Activated CD4-positive, alpha-beta memory T cell treated with anti-CD3 and anti-CD28 coated beads, Interleukin-2, amount 10 ng/mL, durations not matched to agents 7 days and 5 days (primary cell): ENCODE results near the gene ADAMTS17. TPM values are rescaled to one million over a fixed set of nuclear protein-coding genes. Genes with fewer than 3 reads are reported as not detected.

ENCODE experiments used
- CTCF ChIA-PET: fragments of 350-600 bp; sonication (Branson Sonifier 250); formaldehyde crosslinking; loops from one replicate; lab custom pipeline; 2021; ENCODE audit warnings: antibody characterized with exemption, inconsistent platforms; lab: Charles Lee
- POLR2A ChIA-PET: fragments of 350-600 bp; sonication (Branson Sonifier 250); formaldehyde crosslinking; loops from one replicate; lab custom pipeline; 2021; ENCODE audit warnings: antibody characterized with exemption; lab: Charles Lee
- DNase-seq: peaks from one replicate; pipeline ENCODE4 v3.0.0-alpha.2; 2020
- H3K27ac Mint-ChIP-seq: one replicate; pipeline ENCODE4 v1.8.0; 2021; ENCODE audit warnings: mild to moderate bottlenecking, mixed read lengths
- H3K27me3 Mint-ChIP-seq: one replicate; pipeline ENCODE4 v1.8.0; 2021; ENCODE audit warnings: mixed read lengths
- H3K36me3 Mint-ChIP-seq: one replicate; pipeline ENCODE4 v1.8.0; 2021; ENCODE audit warnings: low read depth, mixed read lengths
- H3K4me1 Mint-ChIP-seq: one replicate; pipeline ENCODE4 v1.8.0; 2021; ENCODE audit warnings: mixed read lengths
- H3K4me3 Mint-ChIP-seq: one replicate; pipeline ENCODE4 v1.8.0; 2021; ENCODE audit warnings: mild to moderate bottlenecking, mixed read lengths
- H3K9me3 Mint-ChIP-seq: one replicate; pipeline ENCODE4 v1.8.0; 2021; ENCODE audit warnings: mixed read lengths
- total RNA-seq, 2 experiments: library from RNA; stranded (reverse); gene quantifications; one replicate each; pipeline ENCODE4 v1.2.3, GENCODE V29; 2021

Gene ADAMTS17
- total RNA-seq, 2 experiments from 2014 or later: 0.38 to 0.68 TPM

DNA sequence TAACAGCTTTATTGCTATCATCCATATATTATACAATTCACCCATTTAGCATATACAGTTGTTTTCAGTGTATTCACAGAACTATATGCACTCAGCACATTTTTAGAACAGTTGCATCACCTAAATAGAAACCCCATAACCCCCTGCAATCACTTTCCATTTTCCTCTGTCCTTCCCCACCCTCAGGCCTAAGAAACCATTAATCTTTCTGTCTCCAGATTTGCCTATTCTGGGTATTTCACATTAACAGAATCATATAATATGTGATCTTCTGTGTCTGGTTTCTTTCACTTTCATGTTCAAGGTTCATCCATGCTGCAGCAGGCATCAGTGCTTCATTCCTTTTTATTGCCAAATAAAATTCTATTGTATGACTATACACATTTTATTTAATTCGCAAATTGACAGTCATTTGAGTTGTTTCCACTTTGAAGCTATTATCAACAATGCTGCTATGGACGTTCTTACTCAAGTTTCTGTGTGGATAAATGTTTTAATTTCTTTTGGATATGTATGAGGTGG lies 39.8 kb downstream of the ADAMTS17 start:
- no peaks in the 10 kb centered on the region for H3K4me1 Mint-ChIP-seq
- H3K36me3 Mint-ChIP-seq: no peaks in the 10 kb centered on the region
- H3K9me3 Mint-ChIP-seq: peaks cover 10% of the 10 kb centered on the region
- CTCF ChIA-PET: no interaction called here
- DNase-seq: no peak
- no peak overlapping the region for H3K4me3 Mint-ChIP-seq
- no peak overlapping the region for H3K27ac Mint-ChIP-seq
- POLR2A ChIA-PET: no interaction called here
- no peaks in the 10 kb centered on the region for H3K27me3 Mint-ChIP-seq

DNA sequence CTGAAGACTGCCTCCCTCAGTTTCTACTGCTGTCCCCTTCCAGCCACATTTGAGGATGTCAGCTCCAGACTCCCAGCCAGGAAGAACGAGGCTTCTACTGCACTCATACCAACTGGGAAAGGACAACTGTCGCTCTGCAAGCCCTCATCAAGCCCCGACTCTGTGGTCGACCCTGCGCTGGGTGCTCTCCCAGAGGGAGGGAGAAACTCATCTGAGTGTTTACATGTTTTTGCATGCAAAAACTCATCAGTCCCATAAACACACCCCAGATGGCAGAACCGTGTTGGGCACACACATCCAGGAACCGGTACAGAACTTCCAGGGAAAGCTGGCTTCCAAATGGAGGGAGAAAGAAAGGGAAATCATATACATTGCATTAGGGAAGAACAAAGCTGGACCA lies 43.5 kb downstream of the ADAMTS17 start:
- Mint-ChIP-seq H3K36me3 (no peaks in the 10 kb centered on the region), H3K4me3 (no peak overlapping the region), H3K4me1 (no peaks in the 10 kb centered on the region), H3K9me3 (peaks cover 8% of the 10 kb centered on the region), H3K27me3 (no peaks in the 10 kb centered on the region), H3K27ac (no peak overlapping the region)
- ChIA-PET CTCF (no interaction called here), POLR2A (no interaction called here)
- DNase-seq: no peak

DNA sequence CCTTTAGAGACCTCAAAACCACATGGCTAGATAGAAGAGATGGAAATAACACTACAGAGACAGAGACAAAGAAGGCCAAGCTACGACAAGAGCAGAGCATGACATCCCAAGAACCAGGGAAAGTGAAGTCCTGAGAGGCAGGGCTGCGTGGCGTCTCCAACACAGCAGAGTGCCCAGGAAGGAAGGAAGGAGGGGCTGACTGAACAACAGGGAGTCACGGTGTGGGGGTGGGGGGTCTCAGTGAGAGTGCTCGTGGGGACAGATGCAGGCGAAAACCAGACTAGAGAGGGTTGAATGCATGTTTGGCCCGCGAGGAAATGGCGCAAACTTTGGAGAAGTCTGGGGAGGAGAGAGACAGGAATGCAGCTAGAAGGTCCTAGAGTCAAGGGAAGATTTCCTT lies 44.0 kb downstream of the ADAMTS17 start:
- ChIA-PET CTCF (no interaction called here), POLR2A (no interaction called here)

DNA sequence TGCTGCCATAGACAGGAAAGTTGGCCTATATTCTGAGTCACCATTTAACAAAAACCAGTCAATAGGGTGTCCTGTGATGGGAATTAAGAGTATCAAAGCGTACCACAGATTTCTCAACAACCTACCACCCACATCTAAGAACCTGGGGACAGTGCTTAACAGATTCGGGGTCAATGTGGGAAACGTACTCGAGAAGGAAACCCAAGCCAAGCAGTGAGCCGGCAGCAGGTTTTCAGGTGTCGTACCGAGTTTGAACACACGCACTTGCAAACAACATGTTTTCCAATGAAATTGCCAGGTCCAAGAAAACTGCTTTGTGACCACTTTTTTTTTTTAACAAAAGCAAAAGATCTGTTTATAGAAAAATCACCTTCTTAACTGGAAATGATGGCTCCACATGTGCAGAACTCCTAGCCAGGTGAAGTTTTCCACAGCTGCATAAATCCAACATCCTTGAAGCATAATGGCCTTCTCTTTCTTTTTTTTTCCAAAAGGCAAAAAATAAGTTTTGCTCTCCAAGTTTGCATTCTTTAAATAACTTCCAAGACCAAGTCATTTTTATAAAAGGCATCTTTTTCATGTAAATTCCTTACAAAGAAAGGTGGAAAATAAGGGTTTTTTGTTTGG lies 45.7 kb downstream of the ADAMTS17 start:
- no peak for DNase-seq

More for the DNA sequence above, 44.0 kb downstream of the ADAMTS17 start:
- H3K27me3 Mint-ChIP-seq: no peaks in the 10 kb centered on the region
- H3K36me3 Mint-ChIP-seq: no peaks in the 10 kb centered on the region
- peaks cover 8% of the 10 kb centered on the region for H3K9me3 Mint-ChIP-seq
- no peak overlapping the region for H3K27ac Mint-ChIP-seq
- DNase-seq: no peak
- H3K4me1 Mint-ChIP-seq: no peaks in the 10 kb centered on the region
- no peak overlapping the region for H3K4me3 Mint-ChIP-seq

DNA sequence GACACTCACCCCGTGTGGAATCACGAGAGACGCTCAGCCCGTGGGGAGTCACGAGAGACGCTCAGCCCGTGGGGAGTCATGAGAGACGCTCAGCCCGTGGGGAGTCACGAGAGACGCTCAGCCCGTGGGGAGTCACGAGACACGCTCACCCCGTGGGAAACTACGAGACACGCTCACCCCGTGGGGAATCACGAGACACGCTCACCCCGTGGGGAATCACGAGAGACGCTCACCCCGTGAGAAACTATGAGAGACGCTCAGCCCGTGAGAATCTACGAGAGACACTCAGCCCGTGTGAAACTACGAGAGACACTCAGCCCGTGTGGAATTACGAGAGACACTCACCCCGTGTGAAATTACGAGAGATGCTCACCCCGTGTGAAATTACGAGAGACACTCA lies 49.8 kb downstream of the ADAMTS17 start:
- H3K4me3 Mint-ChIP-seq: no peak overlapping the region
- H3K27me3 Mint-ChIP-seq: no peaks in the 10 kb centered on the region
- H3K9me3 Mint-ChIP-seq: peaks cover 10% of the 10 kb centered on the region
- H3K36me3 Mint-ChIP-seq: no peaks in the 10 kb centered on the region
- DNase-seq: no peak
- H3K4me1 Mint-ChIP-seq: no peaks in the 10 kb centered on the region
- no peak overlapping the region for H3K27ac Mint-ChIP-seq
- ChIA-PET CTCF (no interaction called here), POLR2A (no interaction called here)

More for the DNA sequence above, 45.7 kb downstream of the ADAMTS17 start:
- ChIA-PET CTCF (no interaction called here), POLR2A (no interaction called here)
- H3K4me1 Mint-ChIP-seq: no peaks in the 10 kb centered on the region
- peaks cover 10% of the 10 kb centered on the region for H3K9me3 Mint-ChIP-seq
- no peak overlapping the region for H3K27ac Mint-ChIP-seq
- H3K36me3 Mint-ChIP-seq: no peaks in the 10 kb centered on the region
- no peaks in the 10 kb centered on the region for H3K27me3 Mint-ChIP-seq
- no peak overlapping the region for H3K4me3 Mint-ChIP-seq

DNA sequence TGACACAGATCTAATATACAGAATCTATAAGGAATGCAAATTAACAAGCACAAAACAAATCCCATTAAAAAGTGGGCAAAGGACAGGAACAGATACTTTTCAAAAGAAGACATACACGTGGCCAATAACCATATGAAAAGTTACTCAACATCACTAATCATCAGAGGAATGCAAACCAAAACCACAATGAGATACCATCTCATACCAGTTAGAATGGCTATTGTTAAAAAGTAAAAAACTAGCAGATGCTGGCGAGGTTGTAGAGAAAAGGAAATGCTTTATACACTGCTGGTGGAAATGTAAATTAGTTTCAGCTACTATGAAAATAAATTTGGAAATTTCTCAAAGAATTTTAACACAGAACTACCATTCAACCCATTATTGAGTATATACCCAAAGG lies 50.7 kb downstream of the ADAMTS17 start:
- ChIA-PET POLR2A (no interaction called here), CTCF (no interaction called here)
- Mint-ChIP-seq H3K4me1 (no peaks in the 10 kb centered on the region), H3K36me3 (no peaks in the 10 kb centered on the region), H3K4me3 (no peak overlapping the region), H3K27ac (no peak overlapping the region), H3K27me3 (no peaks in the 10 kb centered on the region), H3K9me3 (peaks cover 10% of the 10 kb centered on the region)
- DNase-seq: no peak

DNA sequence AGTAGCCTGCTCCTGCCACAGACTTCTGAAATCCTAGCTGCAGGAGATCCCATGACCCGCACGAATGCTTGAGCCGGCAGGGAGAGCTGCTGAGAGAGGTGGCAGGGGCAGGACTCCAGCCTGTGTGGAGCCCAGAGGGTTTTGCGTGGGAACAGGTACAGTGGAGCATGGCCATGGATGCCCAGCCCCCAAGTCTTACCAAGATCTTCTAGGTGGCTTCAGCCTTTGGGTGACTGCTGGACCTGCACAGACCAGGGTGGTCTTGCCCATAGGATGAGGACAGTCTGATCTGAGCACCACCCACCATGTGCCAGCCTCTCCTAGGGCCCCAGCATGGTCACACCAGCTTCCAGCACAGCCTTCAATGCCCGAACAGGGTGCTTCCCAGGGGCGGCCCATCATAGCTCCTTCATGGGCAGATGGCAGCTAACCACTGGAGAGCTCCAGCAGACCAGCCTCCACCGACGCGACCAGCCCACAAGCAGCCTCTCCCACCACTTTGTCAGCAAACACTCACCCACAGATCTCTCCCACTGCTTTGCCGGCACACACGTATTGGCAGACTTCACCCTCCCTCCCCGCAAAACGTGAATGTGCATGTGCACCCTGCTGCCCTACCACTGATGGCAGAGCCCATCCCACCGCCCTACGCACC lies 56.0 kb downstream of the ADAMTS17 start:
- no peak overlapping the region for H3K27ac Mint-ChIP-seq
- ChIA-PET POLR2A (no interaction called here), CTCF (no interaction called here)
- no peaks in the 10 kb centered on the region for H3K4me1 Mint-ChIP-seq
- no peaks in the 10 kb centered on the region for H3K36me3 Mint-ChIP-seq
- no peak for DNase-seq
- peaks cover 3% of the 10 kb centered on the region for H3K9me3 Mint-ChIP-seq
- no peaks in the 10 kb centered on the region for H3K27me3 Mint-ChIP-seq
- no peak overlapping the region for H3K4me3 Mint-ChIP-seq

DNA sequence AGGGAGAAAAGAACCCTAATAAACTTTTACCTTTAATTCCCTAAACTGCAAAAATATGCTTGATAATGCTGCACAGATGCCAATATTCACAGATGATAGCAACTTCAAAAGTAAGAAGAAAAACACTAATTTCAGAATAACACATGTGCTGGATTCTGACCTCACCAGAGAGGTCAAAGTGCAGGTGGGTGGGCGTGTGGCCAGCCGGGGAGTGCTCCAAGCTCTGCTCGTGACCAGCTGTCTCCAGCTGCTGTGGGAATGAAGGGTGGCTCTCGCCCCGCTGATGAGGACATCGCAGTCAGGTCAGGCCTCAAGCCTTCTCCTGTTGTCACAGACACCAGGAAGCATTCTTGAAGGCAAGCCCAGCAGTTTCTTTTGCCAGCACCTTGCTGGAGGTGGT lies 57.1 kb downstream of the ADAMTS17 start:
- Mint-ChIP-seq H3K27me3 (no peaks in the 10 kb centered on the region), H3K4me3 (no peak overlapping the region), H3K36me3 (no peaks in the 10 kb centered on the region), H3K27ac (no peak overlapping the region), H3K4me1 (no peaks in the 10 kb centered on the region), H3K9me3 (peaks cover 3% of the 10 kb centered on the region)
- ChIA-PET CTCF (no interaction called here), POLR2A (no interaction called here)
- DNase-seq: no peak

DNA sequence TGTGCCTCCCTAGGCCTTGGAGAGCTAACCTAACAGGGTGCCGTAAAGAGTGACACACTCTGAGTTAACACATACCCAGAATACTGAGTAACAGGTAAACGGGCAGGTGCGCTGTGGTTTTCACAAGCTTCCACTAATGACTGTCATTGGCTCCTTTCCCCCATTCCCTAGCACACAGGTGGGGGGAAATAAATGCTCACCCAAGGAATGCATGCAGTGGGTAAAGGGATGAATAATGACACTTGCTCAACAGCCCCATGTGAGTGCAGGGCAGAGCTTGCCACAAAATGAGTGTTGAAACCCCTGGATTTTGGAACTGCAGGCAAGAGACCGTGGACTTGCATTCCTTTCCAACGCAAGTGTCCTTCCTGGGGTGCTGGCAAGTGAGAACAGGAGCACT lies 57.6 kb downstream of the ADAMTS17 start:
- DNase-seq: no peak
- POLR2A ChIA-PET: no interaction called here
- peaks cover 3% of the 10 kb centered on the region for H3K9me3 Mint-ChIP-seq
- CTCF ChIA-PET: no interaction called here
- H3K36me3 Mint-ChIP-seq: no peaks in the 10 kb centered on the region
- no peaks in the 10 kb centered on the region for H3K27me3 Mint-ChIP-seq
- H3K4me3 Mint-ChIP-seq: no peak overlapping the region
- H3K4me1 Mint-ChIP-seq: no peaks in the 10 kb centered on the region
- H3K27ac Mint-ChIP-seq: no peak overlapping the region

DNA sequence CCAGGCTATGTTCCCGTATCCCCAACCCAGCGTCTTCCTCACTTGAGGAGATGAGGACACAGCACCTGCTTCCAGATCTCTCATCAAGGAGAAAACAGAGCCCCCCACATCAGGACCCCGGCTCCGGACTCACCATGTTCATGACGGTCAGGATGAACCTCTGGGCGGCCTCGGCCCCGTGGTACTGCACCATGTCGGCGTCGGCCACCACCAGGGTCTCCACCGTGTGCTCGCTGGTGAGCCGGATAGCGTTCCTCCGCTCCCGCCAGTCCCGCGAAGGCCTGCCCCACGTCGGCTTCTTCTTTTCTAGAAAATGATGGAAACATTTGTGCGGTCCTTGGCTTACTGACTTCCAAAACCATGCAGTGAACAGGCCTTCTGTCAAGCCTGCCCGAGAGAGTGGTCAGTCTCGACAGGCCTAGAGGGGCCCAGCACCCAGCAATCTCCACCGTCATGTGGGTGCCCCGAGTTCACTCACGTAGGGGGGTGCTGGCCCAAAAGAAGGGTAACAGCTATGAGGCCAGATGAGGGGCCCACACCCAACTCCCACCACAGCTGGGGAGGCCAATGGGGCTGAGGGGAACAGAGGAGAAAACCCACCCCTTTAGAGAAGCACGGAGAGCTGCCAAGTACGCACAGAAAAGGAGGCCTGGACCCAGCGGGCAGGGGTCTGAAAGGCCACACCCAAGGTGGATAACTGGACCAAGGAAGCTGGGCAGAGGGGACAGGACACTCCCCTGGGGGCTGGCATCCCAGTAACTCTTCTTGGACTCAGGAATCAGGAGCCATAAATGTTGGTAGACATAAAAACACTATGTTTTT lies 60.5 kb downstream of the ADAMTS17 start:
- ChIA-PET CTCF (no interaction called here), POLR2A (no interaction called here)
- DNase-seq: no peak
- Mint-ChIP-seq H3K9me3 (no peaks in the 10 kb centered on the region), H3K4me3 (no peak overlapping the region), H3K4me1 (no peaks in the 10 kb centered on the region), H3K36me3 (no peaks in the 10 kb centered on the region), H3K27me3 (no peaks in the 10 kb centered on the region), H3K27ac (no peak overlapping the region)

DNA sequence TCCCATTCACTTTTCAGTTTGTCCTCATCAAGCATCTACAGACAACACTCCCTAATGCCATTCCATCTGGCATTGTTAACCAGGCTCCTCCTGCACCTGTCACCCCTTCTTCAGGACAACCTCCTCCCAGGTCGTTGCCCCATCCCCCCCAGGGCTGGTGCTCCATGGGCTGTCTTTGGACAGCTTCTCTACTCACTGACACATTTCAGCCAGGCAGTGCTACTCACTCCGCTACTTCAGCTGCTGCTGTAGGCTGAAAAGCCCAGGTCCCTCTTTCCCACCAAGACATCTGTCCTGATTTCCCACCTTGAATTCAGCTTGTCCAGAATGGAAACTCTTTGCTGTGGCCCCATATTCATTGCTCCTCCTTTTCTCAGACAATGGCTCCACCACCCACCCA lies 61.9 kb downstream of the ADAMTS17 start:
- ChIA-PET CTCF (no interaction called here), POLR2A (no interaction called here)
- Mint-ChIP-seq H3K27me3 (no peaks in the 10 kb centered on the region), H3K9me3 (no peaks in the 10 kb centered on the region), H3K4me3 (no peak overlapping the region), H3K27ac (no peak overlapping the region), H3K4me1 (no peaks in the 10 kb centered on the region), H3K36me3 (no peaks in the 10 kb centered on the region)
- no peak for DNase-seq

DNA sequence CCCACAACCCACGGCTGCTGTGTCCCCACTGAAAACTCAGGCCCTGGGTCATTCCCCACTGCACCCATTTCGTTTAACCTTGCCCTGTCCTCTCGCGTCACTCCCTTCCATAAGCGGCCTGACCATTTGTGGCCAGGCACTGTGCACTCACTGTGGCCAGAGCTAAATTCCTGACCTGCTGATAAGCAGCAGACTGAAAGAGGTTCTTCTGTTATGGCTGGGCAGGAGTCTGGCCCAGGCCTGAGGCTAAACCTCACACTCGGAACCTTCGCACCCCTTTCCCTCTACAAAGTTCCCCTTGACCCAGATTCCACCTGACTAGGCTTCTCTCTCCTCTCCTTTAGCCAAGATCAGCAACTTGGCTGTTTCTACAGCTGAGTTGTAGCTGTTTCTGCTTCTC lies 62.3 kb downstream of the ADAMTS17 start:
- CTCF ChIA-PET: no interaction called here
- H3K9me3 Mint-ChIP-seq: no peaks in the 10 kb centered on the region
- H3K4me1 Mint-ChIP-seq: no peaks in the 10 kb centered on the region
- POLR2A ChIA-PET: no interaction called here
- H3K27ac Mint-ChIP-seq: no peak overlapping the region
- H3K36me3 Mint-ChIP-seq: no peaks in the 10 kb centered on the region
- H3K27me3 Mint-ChIP-seq: no peaks in the 10 kb centered on the region
- DNase-seq: no peak
- H3K4me3 Mint-ChIP-seq: no peak overlapping the region

DNA sequence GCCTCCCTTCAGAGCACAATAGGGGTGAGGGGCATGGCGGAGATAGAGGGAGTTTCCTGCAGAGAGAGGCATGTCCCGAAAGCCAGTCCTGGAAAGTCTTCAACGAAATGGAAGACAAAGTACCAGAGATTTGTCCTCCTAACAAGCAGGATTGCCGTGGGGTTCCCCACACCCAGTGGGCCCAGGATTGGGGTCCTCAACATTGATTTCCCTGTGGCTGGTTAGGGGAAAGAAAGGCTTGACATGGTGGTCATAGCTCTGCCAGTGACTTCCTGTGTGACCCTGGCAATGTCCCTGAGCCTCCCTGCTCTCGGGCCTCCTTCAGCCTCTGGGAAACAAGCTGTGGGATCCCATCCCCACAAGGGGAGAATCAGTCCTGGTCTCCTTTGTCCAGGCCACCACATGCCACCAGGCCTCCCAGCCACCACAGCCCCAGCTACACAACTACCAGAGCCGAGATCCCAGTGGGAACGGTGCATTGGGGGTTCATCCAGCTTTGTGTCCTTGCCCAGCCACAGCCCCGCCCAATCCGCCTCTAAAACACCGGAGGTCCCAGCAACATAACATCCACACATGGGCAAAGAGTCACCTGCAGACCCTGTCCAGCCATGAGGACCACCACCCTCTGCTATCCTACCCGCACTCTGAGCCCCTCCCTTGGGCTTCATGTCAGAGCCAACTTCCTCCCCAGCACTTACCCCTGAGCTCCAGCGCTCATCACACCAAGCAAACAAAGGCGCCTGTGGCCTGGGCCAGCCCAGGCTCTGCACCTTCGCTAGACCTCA lies 63.0 kb downstream of the ADAMTS17 start:
- DNase-seq: no peak
- POLR2A ChIA-PET: no interaction called here
- Mint-ChIP-seq H3K27ac (no peak overlapping the region), H3K9me3 (peaks cover 2% of the 10 kb centered on the region), H3K27me3 (no peaks in the 10 kb centered on the region), H3K4me3 (no peak overlapping the region), H3K36me3 (no peaks in the 10 kb centered on the region), H3K4me1 (no peaks in the 10 kb centered on the region)
- CTCF ChIA-PET: no interaction called here
